ENCODE measurements around the gene STAMBPL1.
"Not testable (repeated sequence)": the region's sequence is repeated elsewhere in the genome, so short reads cannot be mapped to it uniquely, and the experiment has no call there.

STAMBPL1 gene

DNA sequence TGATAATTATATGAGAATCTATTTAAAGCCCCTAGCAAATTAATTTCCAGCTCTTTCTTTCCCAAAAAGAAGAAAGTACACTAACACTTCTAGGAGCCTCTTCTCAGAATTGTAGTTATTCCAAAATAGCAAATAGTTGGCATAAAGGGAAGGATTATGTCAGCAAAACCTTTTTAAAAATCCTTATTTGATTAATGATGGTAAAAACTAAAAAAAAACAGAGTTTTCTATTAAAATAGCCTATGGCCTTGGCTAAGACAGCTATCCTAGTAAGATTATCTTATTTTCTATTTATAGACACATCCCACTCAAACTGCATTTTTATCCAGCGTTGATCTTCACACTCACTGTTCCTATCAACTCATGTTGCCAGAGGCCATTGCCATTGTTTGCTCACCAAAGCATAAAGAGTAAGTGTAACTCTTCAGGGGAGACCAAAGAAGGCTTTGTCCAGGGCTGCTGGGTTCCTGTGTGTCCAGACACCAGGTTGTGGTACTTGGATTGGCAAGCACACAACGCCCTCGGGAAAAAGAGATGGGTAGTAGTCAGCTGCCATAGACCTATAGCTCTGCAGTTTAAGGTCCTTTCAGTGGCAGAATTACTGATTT is 41.0 kb downstream of the STAMBPL1 start:
- DNase-seq (ENCODE audit: low read depth in 2 of 2): no peak

DNA sequence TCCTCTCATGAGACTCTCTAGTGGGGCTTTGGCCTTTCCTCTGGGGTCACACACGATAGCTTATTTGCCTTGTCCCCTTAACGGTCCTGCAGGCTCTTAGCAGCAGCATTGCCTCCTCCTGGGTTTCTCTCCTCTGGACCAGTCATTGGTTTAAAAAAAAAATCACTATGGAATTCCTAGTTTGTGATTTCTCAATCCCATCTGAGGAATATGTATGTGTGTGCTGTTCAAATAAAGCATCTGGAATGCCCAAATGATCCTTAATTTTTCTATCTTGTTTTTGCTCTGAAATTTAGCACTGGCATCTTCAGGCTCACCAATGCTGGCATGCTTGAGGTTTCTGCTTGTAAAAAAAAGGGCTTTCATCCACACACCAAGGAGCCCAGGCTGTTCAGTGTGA is 42.0 kb downstream of the STAMBPL1 start:
- no peak for DNase-seq (ENCODE audit: low read depth in 2 of 2)

DNA sequence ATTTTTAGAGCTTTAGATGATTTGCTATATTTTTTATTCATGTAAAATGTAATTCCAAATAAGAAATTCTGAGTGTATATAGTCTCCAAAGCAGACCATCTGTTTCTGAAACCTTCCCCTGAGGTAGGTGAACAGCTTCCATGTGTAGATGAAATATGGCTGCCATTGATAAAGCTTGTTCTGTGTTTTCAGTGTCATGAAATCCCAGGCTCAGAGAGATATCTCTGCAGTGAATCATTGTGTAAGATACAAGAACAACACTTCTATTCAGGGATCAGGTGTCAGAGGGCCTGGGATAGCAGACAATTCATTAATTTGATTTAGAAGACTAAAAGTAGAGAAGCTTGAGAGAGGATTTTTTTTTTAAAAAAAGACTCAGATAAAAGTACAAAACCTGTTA is 43.5 kb downstream of the STAMBPL1 start:
- no peak for DNase-seq (ENCODE audit: low read depth in 2 of 2)

DNA sequence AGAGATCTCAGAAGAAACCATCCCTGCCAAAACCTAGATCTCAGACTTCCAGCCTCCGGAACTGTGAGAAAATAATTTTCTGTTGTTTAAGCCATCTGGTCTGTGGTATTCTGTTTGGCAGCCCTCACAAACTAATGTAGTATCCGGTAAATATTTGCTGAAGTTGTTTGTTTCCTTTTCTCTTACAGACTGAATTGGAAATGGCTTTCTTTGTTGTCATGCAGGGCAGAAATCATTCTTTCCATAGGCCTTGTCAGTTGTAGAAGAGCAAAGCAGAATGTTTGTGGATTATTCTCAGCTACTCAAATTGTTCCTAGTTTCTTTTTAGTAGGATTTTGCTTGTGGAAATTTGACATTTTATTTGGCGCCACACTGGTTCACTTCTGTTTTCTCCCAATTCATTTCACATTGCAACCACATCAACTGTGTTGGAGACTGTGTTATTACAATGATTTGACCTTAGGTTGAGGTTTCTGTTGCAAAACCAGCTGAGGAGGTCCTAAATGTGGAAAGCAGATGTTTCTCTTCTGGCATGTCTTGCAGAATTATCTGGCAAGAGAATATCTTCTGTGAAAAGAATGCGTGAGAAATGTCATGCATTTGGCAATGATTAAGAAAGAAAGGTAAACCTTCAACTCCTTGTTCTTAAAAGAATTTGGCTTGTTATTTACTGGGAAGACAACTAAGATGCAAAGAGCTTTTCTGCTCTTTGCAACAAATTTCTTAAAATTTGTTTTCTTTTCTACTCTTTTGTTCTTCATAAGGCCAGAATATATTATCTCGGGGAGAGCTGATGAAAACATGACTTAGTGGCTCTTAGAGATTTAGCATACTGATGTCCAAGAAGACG is 46.7 kb downstream of the STAMBPL1 start:
- no peak for DNase-seq (ENCODE audit: low read depth in 2 of 2)

DNA sequence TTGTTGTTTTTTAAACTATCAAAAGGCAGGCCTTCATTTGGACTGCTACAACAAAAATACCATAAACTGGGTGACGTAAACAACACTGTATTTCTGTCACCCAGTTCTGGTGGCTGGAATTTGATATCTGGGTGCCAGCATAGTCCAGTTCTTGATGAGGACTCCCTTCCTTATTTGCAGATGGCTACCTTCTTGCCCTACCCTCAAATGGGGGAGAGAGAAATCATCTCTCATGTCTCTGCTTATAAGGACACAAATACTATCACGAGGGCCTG is 47.3 kb downstream of the STAMBPL1 start:
- DNase-seq (ENCODE audit: low read depth in 2 of 2): no peak

DNA sequence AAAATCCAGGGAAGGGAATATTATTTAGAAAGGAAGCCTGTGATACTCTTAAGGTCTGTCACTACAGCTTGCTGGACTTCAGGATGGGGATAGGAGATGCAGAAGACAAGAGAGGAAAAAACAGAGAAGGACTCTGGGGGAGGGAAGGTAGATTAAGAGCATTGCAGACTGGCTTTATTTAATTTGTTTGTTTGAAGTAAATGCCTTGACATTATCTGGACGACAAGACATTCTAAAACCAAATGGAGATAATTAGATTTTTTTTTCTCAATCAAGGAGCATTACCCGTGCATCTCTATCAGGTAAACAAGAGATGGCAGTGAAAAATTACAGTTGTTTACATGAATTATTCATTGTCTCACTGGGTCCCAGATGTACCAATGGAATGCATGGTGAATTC is 48.2 kb downstream of the STAMBPL1 start:
- no peak for DNase-seq (ENCODE audit: low read depth in 2 of 2)

DNA sequence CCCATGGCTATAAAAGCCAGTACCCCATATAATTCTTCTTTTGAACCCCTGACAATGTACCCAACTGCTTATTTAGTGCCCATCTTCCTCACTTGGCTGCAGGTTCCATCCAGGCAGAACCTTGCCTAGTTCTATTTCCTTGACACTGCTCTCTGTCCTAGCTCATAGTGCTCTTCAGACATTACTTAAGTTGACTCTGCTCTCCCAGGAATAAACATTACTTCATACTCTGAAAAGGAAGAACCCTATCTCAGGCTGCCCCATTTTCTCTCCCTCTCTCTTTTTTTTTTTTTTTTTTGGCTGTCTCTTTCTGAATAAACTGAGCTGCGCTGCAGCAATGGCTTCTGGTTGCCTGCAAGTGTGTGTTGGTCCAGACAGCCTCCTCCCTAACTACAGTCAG is 51.5 kb downstream of the STAMBPL1 start:
- no peak for DNase-seq (ENCODE audit: low read depth in 2 of 2)

DNA sequence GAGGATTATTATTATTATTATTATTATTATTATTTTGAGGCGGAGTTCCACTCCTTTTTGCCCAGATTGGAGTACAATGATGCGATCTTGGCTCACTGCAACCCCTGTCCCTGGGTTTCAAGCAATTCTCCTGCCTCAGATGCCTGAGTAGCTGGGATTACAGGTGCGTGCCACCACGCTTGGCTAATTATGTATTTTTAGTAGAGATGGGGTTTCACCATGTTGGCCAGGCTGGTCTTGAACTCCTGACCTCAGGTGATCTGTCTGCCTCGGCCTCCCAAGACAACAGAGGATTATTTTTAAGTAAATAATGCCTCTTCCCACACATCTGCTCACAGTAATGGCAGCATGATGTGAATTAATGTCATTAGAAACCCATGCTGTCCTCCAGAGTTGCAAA is 52.0 kb downstream of the STAMBPL1 start:
- not testable (repeated sequence) for DNase-seq (ENCODE audit: low read depth in 2 of 2)

DNA sequence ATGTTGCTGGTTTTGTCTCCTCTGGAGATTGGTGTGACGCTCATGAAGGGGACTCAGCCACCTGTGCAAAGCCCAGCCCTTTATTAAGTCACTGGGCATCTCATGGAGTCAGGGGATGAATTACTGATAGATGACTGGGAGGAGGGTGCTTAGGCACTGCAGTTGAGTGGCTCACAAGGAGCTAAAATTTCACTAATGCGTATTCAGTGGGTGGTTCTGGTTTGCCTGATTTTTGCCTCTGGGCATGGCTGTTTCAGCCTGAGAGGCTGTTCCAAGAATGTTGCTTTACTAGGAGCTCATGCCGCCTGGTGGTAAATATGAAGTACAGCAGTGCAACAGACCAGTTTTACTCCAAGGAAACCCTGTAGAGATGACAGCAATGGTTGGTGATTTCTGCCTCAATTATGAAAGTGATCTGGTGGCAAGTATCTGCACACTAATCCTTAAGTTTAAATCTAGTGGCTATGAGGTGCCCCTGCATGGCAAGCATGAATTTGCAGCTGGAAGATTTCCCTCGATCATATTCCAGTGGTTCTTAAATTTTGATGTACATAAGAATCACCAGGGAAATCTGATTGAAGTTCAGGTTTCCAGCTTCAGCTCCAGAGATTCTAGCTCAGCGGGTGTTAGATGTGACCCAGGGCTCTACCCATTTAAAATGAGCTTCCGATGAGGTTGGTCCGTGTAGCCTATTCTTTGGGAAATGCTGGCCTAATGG is 52.7 kb downstream of the STAMBPL1 start:
- DNase-seq (ENCODE audit: low read depth in 2 of 2): peak in 1 of 2 donors; percentile 17

DNA sequence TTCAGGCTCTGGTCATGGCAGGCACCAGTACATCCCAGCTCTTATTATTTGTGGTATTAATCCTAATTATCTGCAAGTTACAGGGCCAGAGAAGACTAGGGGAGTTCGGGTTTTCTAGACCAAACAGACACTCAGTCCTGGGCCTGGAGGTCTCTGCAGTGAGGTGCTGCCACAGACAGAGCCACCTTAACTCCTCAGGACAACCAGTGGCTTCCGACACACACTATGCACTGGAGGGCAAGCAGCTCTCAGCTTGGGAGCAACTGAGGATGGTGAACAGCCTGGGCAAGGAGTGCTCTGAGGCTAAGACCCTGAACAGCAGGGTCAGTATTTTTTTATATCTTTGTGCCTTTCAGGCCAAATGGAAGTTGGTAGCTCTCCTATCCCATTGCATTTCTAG is 53.5 kb downstream of the STAMBPL1 start:
- no peak for DNase-seq (ENCODE audit: low read depth in 2 of 2)

DNA sequence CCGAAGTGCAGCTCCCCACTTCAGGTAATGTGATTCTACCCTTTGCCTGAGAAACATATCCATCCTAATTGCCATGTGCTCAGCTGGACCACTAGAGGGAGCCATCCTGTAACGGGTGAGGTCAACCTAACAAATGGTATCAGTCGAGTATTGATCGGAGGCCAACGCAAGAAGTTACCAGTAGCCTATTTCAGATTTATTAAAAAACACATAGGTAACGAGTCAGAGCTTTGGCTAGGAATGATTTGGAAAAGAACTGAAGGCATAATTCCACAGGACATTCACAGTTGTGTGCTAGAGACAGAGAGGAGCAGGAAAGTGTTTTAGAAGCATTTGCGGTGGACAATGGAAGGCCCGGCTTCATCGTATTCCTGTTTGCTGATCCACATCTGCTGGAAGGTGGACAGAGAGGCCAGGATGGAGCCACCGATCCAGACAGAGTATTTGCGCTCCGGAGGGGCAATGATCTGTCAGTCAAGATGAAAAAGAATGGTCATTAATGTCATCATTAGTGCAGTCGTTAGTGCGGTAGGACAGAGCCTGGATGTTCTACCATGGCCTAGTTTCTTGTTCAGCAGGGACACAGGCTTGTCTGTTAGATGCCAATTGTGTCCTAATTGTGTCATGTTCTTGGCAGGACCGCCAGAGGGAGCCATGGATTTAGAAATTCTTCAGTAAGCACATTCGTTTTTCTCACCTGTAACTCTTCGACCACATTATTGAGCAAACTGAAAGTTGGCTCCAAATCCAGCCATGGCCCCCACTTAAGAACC is 55.0 kb downstream of the STAMBPL1 start:
- DNase-seq (ENCODE audit: low read depth in 2 of 2): peak; percentile 42 to 58

DNA sequence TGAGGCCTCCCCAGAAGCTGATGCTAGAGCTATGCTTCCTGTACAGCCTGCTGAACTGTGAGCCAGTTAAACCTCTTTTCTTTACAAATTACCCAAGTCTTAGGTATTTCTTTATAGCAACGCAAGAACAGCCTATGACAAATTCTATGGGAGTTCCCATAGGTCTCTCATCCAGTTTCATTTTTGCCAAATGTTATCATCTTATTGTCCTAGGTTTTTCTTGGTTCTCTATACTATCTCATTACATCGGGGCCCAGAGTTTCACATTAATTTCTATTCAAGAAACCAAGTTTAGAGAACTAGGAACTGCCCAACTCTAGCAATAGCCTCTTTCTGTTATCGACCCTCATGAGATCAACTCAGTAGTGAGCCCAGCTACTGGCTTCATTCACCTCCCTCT is 56.6 kb downstream of the STAMBPL1 start:
- DNase-seq (ENCODE audit: low read depth in 2 of 2): no peak

DNA sequence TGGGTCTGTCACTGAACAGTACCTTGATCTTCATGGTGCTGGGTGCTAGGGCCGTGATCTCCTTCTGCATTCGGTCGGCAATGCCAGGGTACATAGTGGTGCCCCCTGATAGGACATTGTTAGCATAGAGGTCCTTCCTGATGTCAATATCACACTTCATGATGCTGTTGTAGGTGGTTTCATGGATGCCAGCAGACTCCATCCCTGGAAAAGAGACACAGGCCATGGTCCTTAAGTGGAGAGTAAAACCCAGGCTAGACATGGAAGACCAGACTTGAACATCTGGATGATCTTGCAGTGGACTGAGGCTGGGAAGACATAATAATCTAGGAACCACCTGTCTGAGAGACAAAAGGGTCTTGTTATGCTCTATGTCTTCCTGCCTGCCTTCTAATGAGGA is 58.0 kb downstream of the STAMBPL1 start:
- no peak for DNase-seq (ENCODE audit: low read depth in 2 of 2)

DNA sequence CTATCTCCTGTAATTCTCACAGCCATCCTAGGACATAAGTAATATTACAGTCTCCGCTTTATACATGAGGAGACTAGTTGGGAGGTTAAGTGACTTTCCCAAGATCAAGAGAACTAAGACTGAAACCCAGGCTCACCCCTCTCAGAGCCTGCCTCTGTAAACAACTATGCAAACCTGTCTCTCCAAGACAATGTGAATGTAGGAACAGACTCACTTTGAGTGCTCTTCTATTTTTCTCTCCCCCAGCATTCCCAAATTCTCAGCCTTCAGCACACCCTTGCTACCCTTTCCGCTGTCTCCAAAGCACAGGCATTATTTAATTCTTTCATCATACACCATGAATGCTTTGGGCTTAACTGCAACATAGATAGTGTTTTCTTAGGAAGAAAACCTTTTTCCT is 58.9 kb downstream of the STAMBPL1 start:
- no peak for DNase-seq (ENCODE audit: low read depth in 2 of 2)

DNA sequence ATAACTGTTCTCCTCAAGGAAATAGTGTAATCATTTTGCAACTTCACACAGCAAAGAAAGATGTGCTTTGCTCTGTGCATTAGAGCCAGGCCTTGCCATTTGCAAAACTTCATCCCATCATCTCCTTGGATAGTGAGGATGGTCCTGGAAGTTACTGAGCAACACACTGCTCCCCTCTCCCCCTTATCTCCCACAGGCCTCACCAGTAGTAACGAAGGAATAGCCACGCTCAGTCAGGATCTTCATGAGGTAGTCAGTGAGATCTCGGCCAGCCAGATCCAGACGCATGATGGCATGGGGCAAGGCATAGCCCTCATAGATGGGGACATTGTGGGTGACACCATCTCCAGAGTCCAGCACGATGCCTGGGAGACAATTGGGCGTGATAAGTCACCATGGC is 61.0 kb downstream of the STAMBPL1 start:
- no peak for DNase-seq (ENCODE audit: low read depth in 2 of 2)

DNA sequence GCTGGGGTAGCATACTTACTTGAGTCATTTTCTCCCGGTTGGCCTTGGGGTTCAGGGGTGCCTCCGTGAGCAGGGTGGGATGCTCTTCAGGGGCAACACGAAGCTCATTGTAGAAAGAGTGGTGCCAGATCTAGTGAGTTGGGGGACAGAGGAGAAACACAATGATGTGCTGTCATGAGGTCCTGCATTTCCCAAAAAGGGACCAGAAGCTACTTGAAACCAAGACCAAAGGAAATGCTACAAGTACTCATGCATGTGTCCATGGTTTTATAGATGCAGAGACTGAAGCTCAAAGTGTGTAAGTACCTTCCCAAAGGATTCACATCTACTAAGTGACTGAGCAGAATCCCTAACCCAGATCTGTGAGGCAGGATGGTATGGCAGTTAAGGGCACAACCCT is 63.7 kb downstream of the STAMBPL1 start:
- DNase-seq (ENCODE audit: low read depth in 2 of 2): no peak

DNA sequence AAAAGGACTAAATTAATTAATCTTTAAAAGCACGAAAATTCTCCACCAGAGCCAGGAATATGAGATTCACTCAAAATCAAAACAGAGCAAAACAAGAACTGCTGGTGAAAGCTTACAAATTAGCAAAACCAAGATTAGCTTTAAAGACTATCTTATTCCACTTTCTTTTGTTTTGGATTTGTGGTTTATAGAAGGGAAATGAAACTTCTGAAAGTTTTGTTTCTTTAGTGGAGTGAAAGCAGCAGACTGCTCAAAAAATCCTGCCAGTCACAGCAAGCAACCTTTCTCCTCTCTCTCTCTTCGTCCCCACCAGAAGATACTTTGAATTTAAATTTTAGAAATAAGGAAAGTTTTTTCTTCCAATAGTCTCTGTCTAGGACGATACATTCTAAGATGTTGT is 64.8 kb downstream of the STAMBPL1 start:
- DNase-seq (ENCODE audit: low read depth in 2 of 2): no peak

DNA sequence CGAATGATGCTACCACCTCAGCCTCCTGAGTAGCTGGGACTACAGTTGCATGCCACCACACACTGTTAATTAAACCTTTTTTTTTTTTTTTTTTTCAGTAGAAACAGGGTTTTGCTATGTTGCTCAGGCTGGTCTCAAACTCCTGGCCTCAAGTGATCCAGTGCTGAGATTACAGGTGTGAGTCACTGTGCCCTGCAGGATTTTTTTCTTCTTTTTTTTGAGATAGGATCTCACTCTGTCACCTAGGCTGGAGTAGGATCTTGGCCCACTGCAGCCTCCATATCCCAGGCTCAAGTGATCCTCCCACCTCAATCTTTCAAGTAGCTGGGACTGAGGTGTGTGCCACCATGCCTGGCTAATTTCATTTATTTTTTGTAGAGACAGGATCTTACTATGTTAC is 66.2 kb downstream of the STAMBPL1 start:
- DNase-seq (ENCODE audit: low read depth in 2 of 2): no peak

DNA sequence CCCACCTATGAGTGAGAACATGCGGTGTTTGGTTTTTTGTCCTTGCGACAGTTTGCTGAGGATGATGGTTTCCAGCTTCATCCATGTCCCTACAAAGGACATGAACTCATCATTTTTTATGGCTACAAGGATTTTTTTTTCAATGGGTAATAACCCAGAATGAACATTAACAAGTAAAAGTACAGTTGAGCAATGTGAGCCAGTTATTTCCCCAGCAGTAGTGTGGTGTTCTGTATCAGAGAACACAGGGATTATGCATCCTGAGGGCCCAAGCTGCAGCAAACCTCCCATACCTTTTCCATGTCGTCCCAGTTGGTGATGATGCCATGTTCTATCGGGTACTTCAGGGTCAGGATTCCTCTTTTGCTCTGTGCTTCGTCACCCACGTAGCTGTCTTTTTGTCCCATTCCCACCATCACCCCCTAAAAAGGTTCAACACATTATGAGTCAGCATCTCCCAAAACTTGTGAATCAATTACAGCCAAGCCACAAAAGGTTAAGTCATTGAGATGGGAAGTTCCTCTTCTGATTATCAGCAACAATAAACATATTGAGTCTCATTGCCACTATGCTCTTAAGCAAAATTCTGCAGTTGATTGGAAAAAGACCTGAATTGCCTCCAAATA is 67.0 kb downstream of the STAMBPL1 start:
- DNase-seq (ENCODE audit: low read depth in 2 of 2): no peak

DNA sequence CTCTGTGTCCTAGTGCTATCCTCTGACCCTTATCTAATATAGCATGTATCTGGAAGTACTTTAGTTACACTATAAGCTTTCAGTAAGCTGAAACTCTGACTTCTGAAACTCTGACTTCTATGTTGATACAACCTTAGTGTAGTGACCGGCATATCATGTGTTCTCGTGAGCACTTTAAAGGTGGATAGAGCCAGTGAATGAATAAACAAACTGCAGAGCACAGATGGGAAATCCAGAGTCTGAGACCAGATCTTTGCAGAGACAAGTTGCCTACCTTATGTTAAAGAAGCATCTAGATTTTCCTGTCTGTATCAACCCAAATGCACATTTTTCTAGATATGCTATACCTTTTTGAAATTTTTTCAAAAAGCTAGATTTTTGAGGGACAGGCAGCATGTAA is 69.0 kb downstream of the STAMBPL1 start:
- DNase-seq (ENCODE audit: low read depth in 2 of 2): no peak

DNA sequence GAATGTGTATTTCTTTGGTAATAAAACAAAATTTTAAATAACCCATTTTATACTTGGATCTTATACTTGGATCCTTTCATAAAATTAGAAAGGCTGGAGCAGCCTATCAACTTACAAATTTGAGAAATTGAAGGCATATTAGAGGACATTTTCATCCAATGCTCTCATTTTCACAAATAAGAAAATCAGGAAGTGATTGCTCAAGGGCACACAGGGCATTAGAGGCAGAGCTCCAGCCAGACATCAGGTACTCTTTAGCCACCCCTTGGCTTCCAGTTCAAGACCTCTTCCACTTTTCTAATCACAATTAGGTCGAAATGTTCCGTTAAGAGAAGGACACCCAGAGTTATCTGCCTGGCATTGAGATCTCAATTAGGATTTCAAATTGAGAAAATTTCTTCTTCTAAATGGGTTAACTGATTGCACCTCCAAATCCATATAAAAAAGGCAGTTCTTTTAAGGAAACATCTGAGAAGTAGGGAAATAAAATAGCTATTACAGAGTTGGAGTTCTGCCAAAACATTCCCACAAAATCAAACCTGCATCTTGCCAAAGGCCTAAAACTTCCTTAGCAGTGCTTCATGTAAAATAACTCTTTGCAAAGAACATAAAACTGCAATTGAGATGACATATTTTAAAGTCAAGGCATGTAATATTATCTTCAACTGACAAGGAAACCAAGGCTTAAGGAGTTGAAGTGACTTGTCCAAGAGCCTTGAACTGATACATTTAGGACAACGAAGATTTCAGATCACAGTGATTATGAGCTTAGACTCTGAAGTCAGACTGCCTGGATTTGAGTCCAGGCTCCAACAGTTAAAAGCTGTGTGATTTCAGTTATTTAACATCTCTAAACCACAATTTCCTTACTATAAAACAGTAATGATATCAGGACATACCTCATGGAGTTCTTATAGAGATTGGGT is 70.1 kb downstream of the STAMBPL1 start:
- DNase-seq (ENCODE audit: low read depth in 2 of 2): no peak
